ENCODE measurements around the gene DNAH3. TPM values are rescaled to one million over a fixed set of nuclear protein-coding genes. Genes with fewer than 3 reads are reported as not detected.

Gene DNAH3
- polyA plus RNA-seq, 4 donors, result 0.32 to 0.67 (median 0.52) TPM; not detected in 1

DNA sequence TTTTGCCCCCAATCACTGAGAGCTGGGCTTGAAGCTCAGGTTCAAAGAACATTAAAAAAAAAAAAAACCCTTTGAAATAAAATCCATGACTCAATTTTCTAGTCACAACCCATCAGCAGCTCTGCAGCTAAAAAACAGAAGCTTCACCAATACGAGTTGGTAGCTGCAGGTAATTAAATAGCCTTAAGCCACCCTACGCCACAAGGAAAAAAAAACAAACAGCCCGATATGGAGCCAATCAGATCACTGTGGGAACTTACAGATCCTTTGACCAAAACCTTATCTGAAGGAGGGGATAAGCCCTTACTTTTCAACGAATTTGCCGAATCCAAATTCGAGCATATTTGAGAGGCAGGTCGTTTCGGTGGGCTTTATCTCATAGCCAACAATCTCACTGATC, 69.3 kb downstream of the DNAH3 start:
- no peak for DNase-seq
- Histone ChIP-seq H3K4me3 (ENCODE audit: low read depth in 1 of 3, low read length in 3 of 3) (no peak overlapping the region), H3K27me3 (ENCODE audit: control insufficient read depth in 3 of 3, insufficient read depth in 3 of 3, low read length in 3 of 3) (no peaks in the 10 kb centered on the region), H3K27ac (ENCODE audit: low read depth in 1 of 3, low read length in 2 of 3) (no peak overlapping the region), H3K4me1 (ENCODE audit: control insufficient read depth in 3 of 3, insufficient read depth in 2 of 3, low read depth in 1 of 3, low read length in 2 of 3) (peaks cover 0 to 6% (median 0%) of the 10 kb centered on the region in 3 donors), H3K36me3 (ENCODE audit: control insufficient read depth in 3 of 3, insufficient read depth in 2 of 3, low read depth in 1 of 3, low read length in 3 of 3) (no peaks in the 10 kb centered on the region), H3K9me3 (ENCODE audit: control insufficient read depth in 2 of 2, insufficient read depth in 1 of 2, low read depth in 1 of 2, low read length in 1 of 2) (no peaks in the 10 kb centered on the region)
- 62 to 72% (median 67%) methylated on average over 8 of the region's 8 CpGs for WGBS, 3 donors
- no peak for FAIRE-seq

DNA sequence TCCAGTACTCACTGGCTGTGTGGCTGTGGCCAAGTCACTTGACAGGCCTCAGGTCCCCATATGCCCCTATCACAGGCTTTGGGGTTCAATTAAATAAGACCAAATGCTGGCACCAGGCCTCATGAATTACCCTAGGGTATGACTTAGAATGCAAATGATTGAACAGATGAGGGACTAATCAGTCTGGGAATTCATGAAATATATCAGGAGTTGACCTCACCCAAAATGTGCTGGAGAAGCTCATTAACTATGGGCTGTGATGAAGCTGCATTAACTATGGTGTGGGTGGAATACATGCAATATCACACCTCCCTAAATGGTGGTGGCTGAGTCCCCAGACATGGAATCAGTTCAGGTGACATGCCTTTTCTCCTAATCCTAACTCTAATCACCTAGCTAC, 72.1 kb downstream of the DNAH3 start:
- no peak for DNase-seq
- H3K27me3 ChIP-seq (ENCODE audit: control insufficient read depth in 3 of 3, insufficient read depth in 3 of 3, low read length in 3 of 3), result no peaks in the 10 kb centered on the region
- H3K4me1 ChIP-seq (ENCODE audit: control insufficient read depth in 3 of 3, insufficient read depth in 2 of 3, low read depth in 1 of 3, low read length in 2 of 3), result peaks cover 0 to 12% (median 0%) of the 10 kb centered on the region in 3 donors
- FAIRE-seq, result no peak
- H3K36me3 ChIP-seq (ENCODE audit: control insufficient read depth in 3 of 3, insufficient read depth in 2 of 3, low read depth in 1 of 3, low read length in 3 of 3), result no peaks in the 10 kb centered on the region
- H3K9me3 ChIP-seq (ENCODE audit: control insufficient read depth in 2 of 2, insufficient read depth in 1 of 2, low read depth in 1 of 2, low read length in 1 of 2), result no peaks in the 10 kb centered on the region
- H3K27ac ChIP-seq (ENCODE audit: low read depth in 1 of 3, low read length in 2 of 3), result no peak overlapping the region
- H3K4me3 ChIP-seq (ENCODE audit: low read depth in 1 of 3, low read length in 3 of 3), result no peak overlapping the region

DNA sequence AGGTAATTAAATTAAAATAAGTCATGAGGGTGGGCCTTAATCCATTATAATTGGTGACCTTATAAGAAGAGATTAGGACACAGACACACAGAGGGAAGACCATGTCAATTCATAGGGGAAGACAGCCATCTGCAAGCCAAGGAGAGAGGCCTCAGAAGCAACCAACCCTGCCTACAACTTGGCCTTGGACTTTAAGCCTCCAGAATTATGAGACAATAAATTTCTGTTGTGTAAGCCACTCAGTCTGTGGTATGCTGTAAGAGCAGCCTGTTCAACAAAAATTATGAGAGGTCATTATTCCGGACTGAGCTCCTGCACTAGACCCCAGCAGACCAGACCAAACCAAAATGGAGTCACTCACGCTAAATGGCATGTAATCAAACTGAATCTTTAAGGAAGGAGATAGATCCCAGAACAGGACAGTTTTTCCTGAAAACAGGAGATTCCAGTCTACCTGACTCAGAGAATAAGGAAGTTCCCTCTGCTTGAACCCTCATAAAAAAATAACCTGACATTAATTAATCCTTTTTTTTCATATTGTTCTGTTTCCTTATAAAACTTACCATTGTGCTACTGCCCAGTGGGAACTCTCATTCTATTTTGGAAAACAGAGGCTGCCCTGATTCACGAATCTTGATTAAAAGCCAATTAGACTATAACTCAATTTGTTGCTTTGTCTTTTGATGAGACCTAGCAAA, 74.3 kb downstream of the DNAH3 start:
- peak; percentile 92 for DNase-seq
- Histone ChIP-seq H3K36me3 (ENCODE audit: control insufficient read depth in 3 of 3, insufficient read depth in 2 of 3, low read depth in 1 of 3, low read length in 3 of 3) (no peaks in the 10 kb centered on the region), H3K4me3 (ENCODE audit: low read depth in 1 of 3, low read length in 3 of 3) (no peak overlapping the region), H3K27me3 (ENCODE audit: control insufficient read depth in 3 of 3, insufficient read depth in 3 of 3, low read length in 3 of 3) (no peaks in the 10 kb centered on the region), H3K27ac (ENCODE audit: low read depth in 1 of 3, low read length in 2 of 3) (peak overlapping the region in 2 of 3 donors; percentile 27 to 63), H3K9me3 (ENCODE audit: control insufficient read depth in 2 of 2, insufficient read depth in 1 of 2, low read depth in 1 of 2, low read length in 1 of 2) (no peaks in the 10 kb centered on the region), H3K4me1 (ENCODE audit: control insufficient read depth in 3 of 3, insufficient read depth in 2 of 3, low read depth in 1 of 3, low read length in 2 of 3) (peaks cover 0 to 12% (median 0%) of the 10 kb centered on the region in 3 donors)
- no peak for FAIRE-seq
- 18 to 52% (median 28%) methylated on average over 3 of the region's 3 CpGs for WGBS, 3 donors

DNA sequence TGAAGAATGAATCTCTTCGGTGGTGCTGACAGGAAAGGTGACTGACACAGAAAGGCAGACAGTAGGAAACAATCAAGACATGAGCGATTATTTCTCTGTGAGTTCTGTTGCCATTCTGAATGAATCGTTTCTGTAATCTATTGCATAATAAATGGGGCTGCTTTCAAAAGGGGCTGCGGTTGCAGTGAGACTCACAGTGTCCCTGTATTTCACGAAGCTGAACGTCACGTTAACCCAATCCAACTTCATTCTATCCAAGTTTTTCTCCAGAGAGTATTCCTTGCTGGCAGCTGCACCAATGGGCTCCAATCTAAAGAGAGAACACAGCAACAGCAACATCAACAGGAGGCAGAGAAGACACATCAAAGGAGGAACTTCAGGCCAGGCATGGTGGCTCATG, 75.4 kb downstream of the DNAH3 start:
- DNase-seq, result no peak
- Histone ChIP-seq H3K9me3 (ENCODE audit: control insufficient read depth in 2 of 2, insufficient read depth in 1 of 2, low read depth in 1 of 2, low read length in 1 of 2) (no peaks in the 10 kb centered on the region), H3K27me3 (ENCODE audit: control insufficient read depth in 3 of 3, insufficient read depth in 3 of 3, low read length in 3 of 3) (no peaks in the 10 kb centered on the region), H3K4me3 (ENCODE audit: low read depth in 1 of 3, low read length in 3 of 3) (no peak overlapping the region), H3K4me1 (ENCODE audit: control insufficient read depth in 3 of 3, insufficient read depth in 2 of 3, low read depth in 1 of 3, low read length in 2 of 3) (peaks cover 0 to 12% (median 0%) of the 10 kb centered on the region in 3 donors), H3K27ac (ENCODE audit: low read depth in 1 of 3, low read length in 2 of 3) (no peak overlapping the region), H3K36me3 (ENCODE audit: control insufficient read depth in 3 of 3, insufficient read depth in 2 of 3, low read depth in 1 of 3, low read length in 3 of 3) (no peaks in the 10 kb centered on the region)
- no peak for FAIRE-seq
- 83 to 94% (median 89%) methylated on average over 7 of the region's 7 CpGs for WGBS, 3 donors

DNA sequence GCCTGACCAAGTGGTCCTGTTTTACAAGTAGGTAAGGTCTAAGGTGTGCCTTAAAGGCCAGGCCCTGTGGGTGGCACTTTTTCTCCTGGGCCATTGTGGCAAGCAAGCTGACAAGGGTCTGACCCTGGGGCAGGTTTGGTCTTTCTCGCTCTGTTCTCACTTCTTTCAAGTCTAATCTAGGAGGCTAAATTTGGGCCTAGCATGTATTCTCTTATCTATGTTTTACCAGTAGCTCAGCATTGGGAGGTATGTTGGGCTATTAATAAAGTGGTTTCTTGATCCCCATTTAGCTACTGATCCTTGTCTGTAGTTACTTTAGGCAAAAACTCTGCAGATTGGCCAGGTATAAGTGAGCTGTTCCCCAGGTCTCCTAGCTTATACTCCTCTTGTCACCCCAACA, 77.7 kb downstream of the DNAH3 start:
- Histone ChIP-seq H3K9me3 (ENCODE audit: control insufficient read depth in 2 of 2, insufficient read depth in 1 of 2, low read depth in 1 of 2, low read length in 1 of 2) (no peaks in the 10 kb centered on the region), H3K4me1 (ENCODE audit: control insufficient read depth in 3 of 3, insufficient read depth in 2 of 3, low read depth in 1 of 3, low read length in 2 of 3) (peaks cover 0 to 12% (median 0%) of the 10 kb centered on the region in 3 donors), H3K4me3 (ENCODE audit: low read depth in 1 of 3, low read length in 3 of 3) (no peak overlapping the region), H3K27me3 (ENCODE audit: control insufficient read depth in 3 of 3, insufficient read depth in 3 of 3, low read length in 3 of 3) (no peaks in the 10 kb centered on the region), H3K27ac (ENCODE audit: low read depth in 1 of 3, low read length in 2 of 3) (no peak overlapping the region), H3K36me3 (ENCODE audit: control insufficient read depth in 3 of 3, insufficient read depth in 2 of 3, low read depth in 1 of 3, low read length in 3 of 3) (no peaks in the 10 kb centered on the region)
- WGBS, 3 donors, result 83 to 96% (median 89%) methylated on average over 1 of the region's 1 CpG
- FAIRE-seq (no peak), DNase-seq (no peak)

DNA sequence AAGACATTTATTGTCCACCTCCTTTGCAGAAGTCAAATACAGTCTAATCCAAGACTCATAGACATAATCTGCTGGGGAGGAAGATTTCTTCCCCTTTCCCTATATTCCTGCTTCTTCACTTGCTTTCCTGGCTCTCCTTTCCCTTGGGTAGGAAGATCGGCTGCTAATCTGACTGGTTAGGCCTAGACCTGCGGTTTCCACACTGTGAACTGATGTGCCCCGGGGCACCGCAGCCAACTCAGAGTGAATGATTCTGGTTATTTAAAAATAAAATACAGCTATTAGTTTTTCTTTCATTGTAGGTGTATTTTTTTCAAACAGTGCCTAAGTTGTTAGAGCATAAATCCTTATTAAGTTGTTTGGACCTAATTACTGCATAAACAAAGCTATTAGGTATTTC, 78.9 kb downstream of the DNAH3 start:
- no peaks in the 10 kb centered on the region for H3K9me3 ChIP-seq (ENCODE audit: control insufficient read depth in 2 of 2, insufficient read depth in 1 of 2, low read depth in 1 of 2, low read length in 1 of 2)
- FAIRE-seq (no peak), DNase-seq (no peak)
- H3K27ac ChIP-seq (ENCODE audit: low read depth in 1 of 3, low read length in 2 of 3), result no peak overlapping the region
- peaks cover 0 to 10% (median 0%) of the 10 kb centered on the region in 3 donors for H3K4me1 ChIP-seq (ENCODE audit: control insufficient read depth in 3 of 3, insufficient read depth in 2 of 3, low read depth in 1 of 3, low read length in 2 of 3)
- H3K36me3 ChIP-seq (ENCODE audit: control insufficient read depth in 3 of 3, insufficient read depth in 2 of 3, low read depth in 1 of 3, low read length in 3 of 3), result no peaks in the 10 kb centered on the region
- 90 to 97% (median 94%) methylated on average over 4 of the region's 4 CpGs for WGBS, 3 donors
- H3K27me3 ChIP-seq (ENCODE audit: control insufficient read depth in 3 of 3, insufficient read depth in 3 of 3, low read length in 3 of 3), result no peaks in the 10 kb centered on the region
- no peak overlapping the region for H3K4me3 ChIP-seq (ENCODE audit: low read depth in 1 of 3, low read length in 3 of 3)

DNA sequence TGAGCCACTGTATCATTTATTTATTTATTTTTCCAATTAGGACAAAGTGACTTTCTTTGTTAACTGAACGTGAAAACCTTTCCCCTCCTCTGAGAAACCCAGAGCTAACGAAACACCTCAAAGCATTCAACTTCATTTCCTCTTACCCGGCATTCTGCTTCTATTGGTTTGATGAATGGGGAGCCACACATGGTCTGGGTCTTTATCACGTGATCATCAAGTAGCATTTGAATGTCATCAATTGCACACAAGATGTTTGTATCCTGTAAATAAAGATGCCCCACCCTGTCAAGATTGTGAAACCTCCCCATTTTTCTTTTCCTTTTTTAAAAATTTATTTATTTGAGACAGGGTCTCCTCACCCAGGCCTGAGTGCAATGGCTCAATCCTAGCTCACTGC, 80.1 kb downstream of the DNAH3 start:
- FAIRE-seq, result no peak
- 74 to 80% (median 80%) methylated on average over 4 of the region's 4 CpGs for WGBS, 3 donors
- no peak for DNase-seq

DNA sequence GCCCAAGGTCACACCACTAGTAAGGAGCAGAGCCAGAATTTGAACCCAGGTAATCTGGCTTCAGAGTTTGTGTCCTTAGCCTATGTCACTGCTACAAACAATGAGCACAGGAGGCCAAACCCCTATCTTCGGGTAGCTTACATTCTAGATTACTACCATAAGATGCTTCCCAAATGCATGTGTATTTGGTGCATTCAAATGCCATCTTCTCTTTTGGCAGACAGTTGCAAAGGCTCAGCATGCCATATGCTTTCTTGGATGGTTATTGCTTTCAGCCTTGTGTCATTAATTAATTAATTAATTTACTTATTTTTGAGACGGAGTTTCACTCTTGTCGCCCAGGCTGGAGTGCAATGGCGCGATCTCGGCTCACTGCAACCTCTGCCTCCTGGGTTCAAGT, 80.7 kb downstream of the DNAH3 start:
- H3K27me3 ChIP-seq (ENCODE audit: control insufficient read depth in 3 of 3, insufficient read depth in 3 of 3, low read length in 3 of 3), result no peaks in the 10 kb centered on the region
- no peaks in the 10 kb centered on the region for H3K36me3 ChIP-seq (ENCODE audit: control insufficient read depth in 3 of 3, insufficient read depth in 2 of 3, low read depth in 1 of 3, low read length in 3 of 3)
- WGBS, 3 donors, result 95 to 99% (median 97%) methylated on average over 6 of the region's 6 CpGs

More for the DNA sequence above, 80.1 kb downstream of the DNAH3 start:
- no peak overlapping the region for H3K4me3 ChIP-seq (ENCODE audit: low read depth in 1 of 3, low read length in 3 of 3)
- no peaks in the 10 kb centered on the region for H3K27me3 ChIP-seq (ENCODE audit: control insufficient read depth in 3 of 3, insufficient read depth in 3 of 3, low read length in 3 of 3)
- no peak overlapping the region for H3K27ac ChIP-seq (ENCODE audit: low read depth in 1 of 3, low read length in 2 of 3)
- H3K9me3 ChIP-seq (ENCODE audit: control insufficient read depth in 2 of 2, insufficient read depth in 1 of 2, low read depth in 1 of 2, low read length in 1 of 2), result no peaks in the 10 kb centered on the region
- H3K4me1 ChIP-seq (ENCODE audit: control insufficient read depth in 3 of 3, insufficient read depth in 2 of 3, low read depth in 1 of 3, low read length in 2 of 3), result peaks cover 0 to under 1% (median 0%) of the 10 kb centered on the region in 3 donors
- H3K36me3 ChIP-seq (ENCODE audit: control insufficient read depth in 3 of 3, insufficient read depth in 2 of 3, low read depth in 1 of 3, low read length in 3 of 3), result no peaks in the 10 kb centered on the region

DNA sequence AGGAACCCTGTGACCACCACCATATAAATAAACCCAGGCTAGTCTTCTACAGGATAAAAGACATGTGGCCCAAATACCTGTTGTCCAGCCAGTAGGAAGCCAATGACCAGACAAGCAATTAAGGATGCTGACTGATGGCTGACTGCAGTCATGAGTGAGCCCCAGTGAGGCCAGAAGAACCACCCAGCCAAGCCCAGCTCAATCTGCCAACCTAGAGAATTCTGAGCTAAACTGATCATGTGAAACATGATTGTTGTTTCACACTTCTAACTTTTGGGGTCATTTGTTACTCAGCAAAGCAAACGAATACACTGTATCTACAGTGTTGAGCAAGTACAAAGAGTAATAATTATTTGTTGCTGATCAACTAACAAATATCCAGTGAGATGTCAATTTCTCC, 86.4 kb downstream of the DNAH3 start:
- no peak for DNase-seq
- H3K27me3 ChIP-seq (ENCODE audit: control insufficient read depth in 3 of 3, insufficient read depth in 3 of 3, low read length in 3 of 3), result peaks cover 0 to 3% (median 0%) of the 10 kb centered on the region in 3 donors
- no peak overlapping the region for H3K4me3 ChIP-seq (ENCODE audit: low read depth in 1 of 3, low read length in 3 of 3)
- no peaks in the 10 kb centered on the region for H3K9me3 ChIP-seq (ENCODE audit: control insufficient read depth in 2 of 2, insufficient read depth in 1 of 2, low read depth in 1 of 2, low read length in 1 of 2)
- H3K4me1 ChIP-seq (ENCODE audit: control insufficient read depth in 3 of 3, insufficient read depth in 2 of 3, low read depth in 1 of 3, low read length in 2 of 3), result no peaks in the 10 kb centered on the region
- WGBS, 3 donors, result 81 to 93% (median 81%) methylated on average over 1 of the region's 1 CpG
- H3K27ac ChIP-seq (ENCODE audit: low read depth in 1 of 3, low read length in 2 of 3), result no peak overlapping the region
- no peak for FAIRE-seq
- H3K36me3 ChIP-seq (ENCODE audit: control insufficient read depth in 3 of 3, insufficient read depth in 2 of 3, low read depth in 1 of 3, low read length in 3 of 3), result no peaks in the 10 kb centered on the region

More for the DNA sequence above, 80.7 kb downstream of the DNAH3 start:
- Histone ChIP-seq H3K27ac (ENCODE audit: low read depth in 1 of 3, low read length in 2 of 3) (no peak overlapping the region), H3K4me1 (ENCODE audit: control insufficient read depth in 3 of 3, insufficient read depth in 2 of 3, low read depth in 1 of 3, low read length in 2 of 3) (no peaks in the 10 kb centered on the region), H3K4me3 (ENCODE audit: low read depth in 1 of 3, low read length in 3 of 3) (no peak overlapping the region), H3K9me3 (ENCODE audit: control insufficient read depth in 2 of 2, insufficient read depth in 1 of 2, low read depth in 1 of 2, low read length in 1 of 2) (no peaks in the 10 kb centered on the region)
- FAIRE-seq, result no peak
- no peak for DNase-seq

All from small intestine (tissue), 7 donors.